CD8-positive, alpha-beta memory T cell (primary cell): ENCODE results near the gene IGFBP4. TPM values are rescaled to one million over a fixed set of nuclear protein-coding genes. Genes with fewer than 3 reads are reported as not detected.

Experiments
- CTCF ChIA-PET: fragments of 350-600 bp; sonication (Branson Sonifier 250); formaldehyde crosslinking; loops from one replicate; lab custom pipeline; 2021; ENCODE audit warnings: antibody characterized with exemption; lab: Charles Lee
- POLR2A ChIA-PET: fragments of 350-600 bp; sonication (Branson Sonifier 250); formaldehyde crosslinking; loops from one replicate; lab custom pipeline; 2021; ENCODE audit warnings: antibody characterized with exemption; lab: Charles Lee
- DNase-seq, 5 donors: peaks; one replicate each; pipeline versions ENCODE4 v3.0.0 to v3.0.0-alpha.2; 2020 to 2022; ENCODE audit warnings: mixed read lengths in 1 of 5
- H3K27ac ChIP-seq: one replicate; pipeline ENCODE4 v1.7.0; 2013; ENCODE audit warnings: low read depth, mild to moderate bottlenecking, low read length, moderate library complexity
- H3K27me3 ChIP-seq: 2 replicates; pipeline ENCODE4 v1.7.0; 2013; ENCODE audit warnings: low read length, mild to moderate bottlenecking; ENCODE audit not compliant: insufficient read depth, poor library complexity, severe bottlenecking
- H3K36me3 ChIP-seq: 2 replicates; pipeline ENCODE4 v1.7.0; 2013; ENCODE audit warnings: mild to moderate bottlenecking, low read length, moderate library complexity; ENCODE audit not compliant: insufficient read depth
- H3K4me1 ChIP-seq: 2 replicates; pipeline ENCODE4 v1.7.0; 2013; ENCODE audit warnings: mild to moderate bottlenecking, low read length, moderate library complexity; ENCODE audit not compliant: insufficient read depth
- H3K4me3 ChIP-seq: 2 replicates; pipeline ENCODE4 v1.7.0; 2013; ENCODE audit warnings: mild to moderate bottlenecking, low read length
- H3K9me3 ChIP-seq: 2 replicates; pipeline ENCODE4 v1.7.0; 2013; ENCODE audit warnings: mild to moderate bottlenecking, low read length
- H3K27ac Mint-ChIP-seq, 8 donors: one replicate each; pipeline ENCODE4 v1.8.0; 2020 to 2021; ENCODE audit warnings: mixed read lengths in 8 of 8, mild to moderate bottlenecking in 6 of 8, inconsistent platforms in 3 of 8, moderate library complexity in 3 of 8
- H3K27me3 Mint-ChIP-seq, 2 donors: one replicate each; pipeline ENCODE4 v1.8.0; 2020 to 2021; ENCODE audit warnings: mixed read lengths in 2 of 2, mild to moderate bottlenecking in 1 of 2, moderate library complexity in 1 of 2
- H3K36me3 Mint-ChIP-seq, 3 donors: one replicate each; pipeline ENCODE4 v1.8.0; 2020 to 2021; ENCODE audit warnings: mixed read lengths in 3 of 3, inconsistent platforms in 1 of 3, mild to moderate bottlenecking in 1 of 3
- H3K4me1 Mint-ChIP-seq, 3 donors: one replicate each; pipeline ENCODE4 v1.8.0; 2020 to 2021; ENCODE audit warnings: mixed read lengths in 3 of 3, inconsistent platforms in 1 of 3, mild to moderate bottlenecking in 1 of 3
- H3K4me3 Mint-ChIP-seq, 7 donors: one replicate each; pipeline ENCODE4 v1.8.0; 2020 to 2021; ENCODE audit warnings: mixed read lengths in 7 of 7, mild to moderate bottlenecking in 6 of 7, moderate library complexity in 4 of 7, inconsistent platforms in 2 of 7
- H3K9me3 Mint-ChIP-seq, 5 donors: one replicate each; pipeline ENCODE4 v1.8.0; 2020 to 2022; ENCODE audit warnings: mixed read lengths in 5 of 5, mild to moderate bottlenecking in 3 of 5, moderate library complexity in 2 of 5, inconsistent platforms in 1 of 5
- polyA plus RNA-seq: library from polyadenylated mRNA; unstranded; fragments of 300-500 nt; fragmentation: Illumina TruSeq; gene quantifications from one replicate; pipeline ENCODE4 v1.2.3, GENCODE V29; 2021
- total RNA-seq, 2 experiments: library from RNA; stranded (reverse); gene quantifications; one replicate each; pipeline ENCODE4 v1.2.3, GENCODE V29; 2021

IGFBP4 gene
- total and polyA plus RNA-seq, 3 experiments from 2014 or later = 3.0 to 21.4 (median 3.2) TPM

DNA sequence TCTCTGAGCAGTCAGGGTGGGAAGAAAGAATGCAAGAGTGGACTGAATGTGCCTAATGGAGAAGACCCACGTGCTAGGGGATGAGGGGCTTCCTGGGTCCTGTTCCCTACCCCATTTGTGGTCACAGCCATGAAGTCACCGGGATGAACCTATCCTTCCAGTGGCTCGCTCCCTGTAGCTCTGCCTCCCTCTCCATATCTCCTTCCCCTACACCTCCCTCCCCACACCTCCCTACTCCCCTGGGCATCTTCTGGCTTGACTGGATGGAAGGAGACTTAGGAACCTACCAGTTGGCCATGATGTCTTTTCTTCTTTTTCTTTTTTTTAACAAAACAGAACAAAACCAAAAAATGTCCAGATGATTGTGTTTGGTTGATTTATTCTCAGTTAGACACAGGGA, 14.1 kb downstream of the IGFBP4 start:
- Mint-ChIP-seq H3K4me3 (no peak overlapping the region), H3K27ac (peak overlapping the region in 1 of 8 donors; percentile 25), H3K4me1 (peaks cover 0 to 2% (median 0%) of the 10 kb centered on the region in 3 donors), H3K36me3 (peaks cover 0 to 12% (median 5%) of the 10 kb centered on the region in 3 donors), H3K27me3 (peaks cover 0 to 4% of the 10 kb centered on the region in 2 donors), H3K9me3 (no peaks in the 10 kb centered on the region)
- H3K9me3 ChIP-seq = no peaks in the 10 kb centered on the region
- no peaks in the 10 kb centered on the region for H3K27me3 ChIP-seq
- DNase-seq = no peak
- ChIA-PET CTCF (interaction anchor here (1.0 kb wide), 1 partner anchor 19 kb away, joined by 5 read pairs; no protein-coding TSS in a partner anchor), POLR2A (no interaction called here)
- H3K4me1 ChIP-seq = no peaks in the 10 kb centered on the region
- no peak overlapping the region for H3K4me3 ChIP-seq
- H3K27ac ChIP-seq = no peak overlapping the region
- no peaks in the 10 kb centered on the region for H3K36me3 ChIP-seq

GRCh38 chr17:40457964-40458791, 14.9 kb downstream of the IGFBP4 start:
- peak overlapping the region in 1 of 7 donors; percentile 32 for H3K4me3 Mint-ChIP-seq
- peak overlapping the region in 2 of 8 donors; percentile 57 to 66 for H3K27ac Mint-ChIP-seq
- POLR2A ChIA-PET = no interaction called here
- peaks cover 0 to 2% (median 0%) of the 10 kb centered on the region in 3 donors for H3K4me1 Mint-ChIP-seq
- Histone ChIP-seq H3K4me1 (no peaks in the 10 kb centered on the region), H3K27me3 (no peaks in the 10 kb centered on the region), H3K9me3 (no peaks in the 10 kb centered on the region), H3K36me3 (no peaks in the 10 kb centered on the region), H3K4me3 (no peak overlapping the region), H3K27ac (no peak overlapping the region)
- CTCF ChIA-PET = no interaction called here
- H3K27me3 Mint-ChIP-seq = peaks cover 0 to 4% of the 10 kb centered on the region in 2 donors
- no peak for DNase-seq
- no peaks in the 10 kb centered on the region for H3K9me3 Mint-ChIP-seq
- H3K36me3 Mint-ChIP-seq = peaks cover 0 to 12% (median 5%) of the 10 kb centered on the region in 3 donors

GRCh38 chr17:40458851-40459482, 15.7 kb downstream of the IGFBP4 start:
- Histone ChIP-seq H3K27me3 (no peaks in the 10 kb centered on the region), H3K27ac (no peak overlapping the region), H3K4me3 (no peak overlapping the region), H3K4me1 (no peaks in the 10 kb centered on the region), H3K36me3 (no peaks in the 10 kb centered on the region), H3K9me3 (no peaks in the 10 kb centered on the region)
- H3K27me3 Mint-ChIP-seq = peaks cover 0 to 4% of the 10 kb centered on the region in 2 donors
- no peaks in the 10 kb centered on the region for H3K9me3 Mint-ChIP-seq
- POLR2A ChIA-PET = no interaction called here
- no peak overlapping the region for H3K4me3 Mint-ChIP-seq
- peaks cover 0 to 2% (median 0%) of the 10 kb centered on the region in 3 donors for H3K4me1 Mint-ChIP-seq
- DNase-seq = no peak
- peak overlapping the region in 5 of 8 donors; percentile 20 to 82 (median 39) for H3K27ac Mint-ChIP-seq
- CTCF ChIA-PET = no interaction called here
- H3K36me3 Mint-ChIP-seq = peaks cover 0 to 11% (median 5%) of the 10 kb centered on the region in 3 donors

GRCh38 chr17:40459636-40460603, 16.7 kb downstream of the IGFBP4 start:
- Mint-ChIP-seq H3K27ac (peak overlapping the region in 2 of 8 donors; percentile 51 to 67), H3K4me3 (no peak overlapping the region), H3K27me3 (peaks cover 0 to 4% of the 10 kb centered on the region in 2 donors), H3K9me3 (no peaks in the 10 kb centered on the region), H3K4me1 (peaks cover 0 to 2% (median 0%) of the 10 kb centered on the region in 3 donors), H3K36me3 (peaks cover 0 to 7% (median 5%) of the 10 kb centered on the region in 3 donors)
- no peaks in the 10 kb centered on the region for H3K27me3 ChIP-seq
- no peaks in the 10 kb centered on the region for H3K4me1 ChIP-seq
- DNase-seq = no peak
- H3K36me3 ChIP-seq = no peaks in the 10 kb centered on the region
- no peak overlapping the region for H3K4me3 ChIP-seq
- H3K9me3 ChIP-seq = no peaks in the 10 kb centered on the region
- H3K27ac ChIP-seq = no peak overlapping the region
- POLR2A ChIA-PET = interaction anchor here (0.5 to 0.6 kb wide), 2 partner anchors 66 to 576 kb away, joined by 3 to 4 read pairs; no protein-coding TSS in a partner anchor
- CTCF ChIA-PET = no interaction called here

GRCh38 chr17:40460604-40460967, 17.3 kb downstream of the IGFBP4 start:
- H3K4me3 Mint-ChIP-seq = no peak overlapping the region
- no peaks in the 10 kb centered on the region for H3K9me3 ChIP-seq
- peaks cover 0 to 4% of the 10 kb centered on the region in 2 donors for H3K27me3 Mint-ChIP-seq
- no peak overlapping the region for H3K27ac ChIP-seq
- no peaks in the 10 kb centered on the region for H3K4me1 ChIP-seq
- DNase-seq = no peak
- ChIA-PET CTCF (no interaction called here), POLR2A (interaction anchor here (0.6 kb wide), 2 partner anchors 8 to 577 kb away, joined by 3 read pairs; no protein-coding TSS in a partner anchor)
- peaks cover 0 to 7% (median 5%) of the 10 kb centered on the region in 3 donors for H3K36me3 Mint-ChIP-seq
- no peaks in the 10 kb centered on the region for H3K36me3 ChIP-seq
- no peaks in the 10 kb centered on the region for H3K9me3 Mint-ChIP-seq
- peak overlapping the region in 1 of 8 donors; percentile 54 for H3K27ac Mint-ChIP-seq
- peaks cover 0 to 2% (median 0%) of the 10 kb centered on the region in 3 donors for H3K4me1 Mint-ChIP-seq
- H3K27me3 ChIP-seq = no peaks in the 10 kb centered on the region
- no peak overlapping the region for H3K4me3 ChIP-seq

DNA sequence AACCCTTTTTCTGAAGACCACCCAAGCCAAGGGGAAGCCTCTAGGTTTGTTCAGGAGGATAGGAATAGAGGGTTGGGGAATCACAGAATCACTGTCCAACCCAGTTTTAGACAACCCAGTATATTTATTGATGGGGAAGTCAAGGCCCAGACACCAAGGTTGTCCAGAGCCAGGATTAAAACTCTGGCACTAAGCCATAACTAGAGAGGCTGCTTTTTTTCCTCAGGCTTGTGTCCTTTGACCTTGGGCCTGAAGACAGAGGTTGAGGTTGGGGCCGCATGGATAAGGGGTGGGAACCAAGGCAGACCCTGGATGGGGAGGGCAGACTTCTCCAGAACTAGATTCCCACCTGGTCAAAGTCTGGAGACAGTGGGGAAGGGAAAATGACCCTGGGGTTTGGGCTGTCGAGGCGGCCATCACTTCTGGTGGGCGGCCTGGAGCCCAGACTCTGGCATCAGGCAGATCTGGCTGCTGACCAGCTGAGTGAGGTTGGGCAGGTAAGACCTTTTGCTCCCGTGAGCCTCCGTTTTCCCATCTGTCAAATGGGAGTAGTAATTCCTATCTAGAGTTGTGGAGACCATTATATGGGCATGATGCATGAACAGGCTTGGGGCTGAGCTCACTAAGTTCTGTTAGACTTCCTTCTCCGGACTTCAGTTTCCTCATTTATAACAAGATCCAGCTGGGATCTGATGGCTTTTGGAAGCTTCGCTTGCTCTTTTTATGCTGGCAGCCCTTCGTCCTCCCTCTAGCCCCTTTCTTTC, 17.9 kb downstream of the IGFBP4 start:
- no peaks in the 10 kb centered on the region for H3K4me1 ChIP-seq
- H3K27ac ChIP-seq = no peak overlapping the region
- ChIA-PET POLR2A (interaction anchor here (0.6 kb wide), 2 partner anchors 9 to 577 kb away, joined by 3 read pairs; no protein-coding TSS in a partner anchor), CTCF (no interaction called here)
- no peak for DNase-seq
- Mint-ChIP-seq H3K27ac (peak overlapping the region in 1 of 8 donors; percentile 54), H3K4me3 (no peak overlapping the region), H3K27me3 (peaks cover 0 to 2% of the 10 kb centered on the region in 2 donors), H3K9me3 (no peaks in the 10 kb centered on the region), H3K36me3 (peaks cover 0 to 3% (median 0%) of the 10 kb centered on the region in 3 donors), H3K4me1 (peaks cover 0 to 2% (median 0%) of the 10 kb centered on the region in 3 donors)
- no peaks in the 10 kb centered on the region for H3K9me3 ChIP-seq
- no peaks in the 10 kb centered on the region for H3K36me3 ChIP-seq
- no peaks in the 10 kb centered on the region for H3K27me3 ChIP-seq
- H3K4me3 ChIP-seq = no peak overlapping the region
